BLaER1 (cell line): ENCODE measurements around the gene WDFY1.
"Not testable (repeated sequence)": the region's sequence is repeated elsewhere in the genome, so short reads cannot be mapped to it uniquely, and the experiment has no call there.

Source experiments
- H3K27ac ChIP-seq: shearing (Covaris generic); formaldehyde crosslinking; 2 replicates; pipeline ENCODE4 v1.8.1; 2022
- H3K27me3 ChIP-seq: shearing (Covaris generic); formaldehyde crosslinking; 2 replicates; pipeline ENCODE4 v1.8.1; 2022
- H3K36me3 ChIP-seq: shearing (Covaris generic); formaldehyde crosslinking; 2 replicates; pipeline ENCODE4 v1.8.1; 2022
- H3K4me1 ChIP-seq: shearing (Covaris generic); formaldehyde crosslinking; 2 replicates; pipeline ENCODE4 v1.8.1; 2022
- H3K4me2 ChIP-seq: shearing (Covaris generic); formaldehyde crosslinking; 2 replicates; pipeline ENCODE4 v1.8.1; 2022
- H3K4me3 ChIP-seq: shearing (Covaris generic); formaldehyde crosslinking; 2 replicates; pipeline ENCODE4 v1.8.1; 2022
- H3K9ac ChIP-seq: shearing (Covaris generic); formaldehyde crosslinking; 2 replicates; pipeline ENCODE4 v1.8.1; 2022
- H3K9me3 ChIP-seq: shearing (Covaris generic); formaldehyde crosslinking; 2 replicates; pipeline ENCODE4 v1.8.1; 2022
- H4K20me1 ChIP-seq: shearing (Covaris generic); formaldehyde crosslinking; 2 replicates; pipeline ENCODE4 v1.8.1; 2022
- Cebpa-rat ChIP-seq: shearing (Covaris generic); IDR thresholded peaks from 2 replicates; pipeline ENCODE4 v1.8.1; 2022

WDFY1 gene

DNA sequence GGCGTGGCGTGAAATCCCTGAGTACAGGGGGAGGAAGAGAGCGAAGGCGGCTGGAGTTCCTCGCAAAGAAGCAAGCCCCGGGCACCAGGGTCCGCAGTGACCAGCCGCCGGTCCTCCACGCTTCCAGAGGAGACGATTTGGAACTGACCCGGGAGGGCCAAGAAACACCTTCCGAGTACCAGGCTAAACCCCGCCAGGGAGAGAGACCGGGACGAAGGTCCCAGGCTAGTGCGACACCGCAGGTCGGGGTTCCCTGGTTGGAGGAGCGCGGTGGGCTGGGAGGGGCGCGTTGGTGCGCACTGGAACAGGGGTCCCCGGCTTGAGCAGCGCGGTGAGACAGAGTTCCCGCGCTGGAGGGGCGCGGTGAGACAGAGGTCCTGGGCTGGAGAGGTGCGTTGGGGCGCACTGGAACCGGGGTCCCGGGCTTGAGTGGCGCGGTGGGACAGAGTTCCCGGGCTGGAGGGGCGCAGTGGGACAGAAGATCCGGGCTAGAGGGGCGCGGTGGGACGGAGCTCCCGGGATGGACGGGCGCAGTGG lies 901 bp downstream of the WDFY1 start:
- peak overlapping the region; percentile 99 for H3K4me3 ChIP-seq
- peak overlapping the region; percentile 91 for H3K27ac ChIP-seq
- H4K20me1 ChIP-seq = peaks cover 17% of the 10 kb centered on the region; the same call in 1 of the 2 replicates
- no peaks in the 10 kb centered on the region for H3K27me3 ChIP-seq
- H3K9me3 ChIP-seq = peaks cover 23% of the 10 kb centered on the region
- H3K9ac ChIP-seq = peak overlapping the region; percentile 94
- TF ChIP-seq Cebpa-rat = no peak
- H3K4me2 ChIP-seq = peak overlapping the region; percentile 92
- H3K36me3 ChIP-seq = peaks cover 23% of the 10 kb centered on the region; the same call in 1 of the 2 replicates
- peaks cover 27% of the 10 kb centered on the region for H3K4me1 ChIP-seq

DNA sequence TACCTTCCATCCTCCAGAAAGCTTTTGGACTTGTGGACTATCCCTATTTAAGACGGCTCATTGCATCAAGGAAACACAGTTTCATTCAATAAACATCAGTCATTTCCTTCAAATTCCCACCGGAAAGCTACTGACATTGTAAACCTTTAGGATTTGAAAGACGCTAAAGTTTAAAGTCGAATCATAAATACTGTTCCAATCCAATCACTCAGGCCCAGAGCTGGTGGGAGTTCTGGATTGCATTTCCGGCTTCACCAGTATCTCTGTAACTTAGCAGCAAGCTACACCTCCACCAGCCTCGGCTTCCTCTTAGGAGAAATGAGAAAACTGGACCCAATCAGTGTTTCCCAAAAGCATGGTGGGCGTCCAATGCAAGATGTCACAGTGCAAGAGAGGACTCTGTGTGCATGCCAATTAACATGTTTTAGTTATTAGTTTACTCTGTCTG lies 1.6 kb downstream of the WDFY1 start:
- H3K4me2 ChIP-seq = peak overlapping the region; percentile 92
- H3K9me3 ChIP-seq = peaks cover 29% of the 10 kb centered on the region
- peaks cover 30% of the 10 kb centered on the region; the same call in 1 of the 2 replicates for H3K36me3 ChIP-seq
- peaks cover 23% of the 10 kb centered on the region; the same call in 1 of the 2 replicates for H4K20me1 ChIP-seq
- no peak for TF ChIP-seq Cebpa-rat
- no peaks in the 10 kb centered on the region for H3K27me3 ChIP-seq
- H3K9ac ChIP-seq = peak overlapping the region; percentile 94
- peak overlapping the region; percentile 99 for H3K4me3 ChIP-seq
- no peak overlapping the region for H3K27ac ChIP-seq
- H3K4me1 ChIP-seq = peaks cover 28% of the 10 kb centered on the region

DNA sequence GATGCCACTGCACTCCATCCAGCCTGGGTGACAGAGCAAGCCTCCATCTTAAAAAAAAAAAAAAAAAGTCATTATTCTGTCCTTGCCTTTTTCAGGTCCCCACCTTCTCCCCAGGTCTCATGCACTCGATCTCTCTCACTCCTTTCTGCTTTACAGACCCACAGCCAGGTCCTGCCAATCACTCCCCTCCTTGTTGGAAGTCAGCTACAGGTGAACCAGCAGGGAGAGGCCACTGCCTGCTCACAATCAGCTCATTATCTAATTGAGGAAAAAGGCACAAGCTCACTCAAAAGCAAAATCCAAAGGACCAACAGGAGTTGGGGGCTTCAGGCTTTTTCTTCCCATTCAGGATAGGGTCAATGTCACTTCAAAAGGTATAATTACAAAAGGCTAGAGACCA lies 2.0 kb downstream of the WDFY1 start:
- no peak overlapping the region for H3K27ac ChIP-seq
- peak overlapping the region; percentile 92 for H3K4me2 ChIP-seq
- no peak for TF ChIP-seq Cebpa-rat
- peaks cover 28% of the 10 kb centered on the region for H3K4me1 ChIP-seq
- H3K9ac ChIP-seq = no peak overlapping the region
- H4K20me1 ChIP-seq = peaks cover 26% of the 10 kb centered on the region
- H3K4me3 ChIP-seq = peak overlapping the region; percentile 99; the same call in 1 of the 2 replicates
- H3K9me3 ChIP-seq = peaks cover 30% of the 10 kb centered on the region
- peaks cover 30% of the 10 kb centered on the region; the same call in 1 of the 2 replicates for H3K36me3 ChIP-seq
- no peaks in the 10 kb centered on the region for H3K27me3 ChIP-seq

DNA sequence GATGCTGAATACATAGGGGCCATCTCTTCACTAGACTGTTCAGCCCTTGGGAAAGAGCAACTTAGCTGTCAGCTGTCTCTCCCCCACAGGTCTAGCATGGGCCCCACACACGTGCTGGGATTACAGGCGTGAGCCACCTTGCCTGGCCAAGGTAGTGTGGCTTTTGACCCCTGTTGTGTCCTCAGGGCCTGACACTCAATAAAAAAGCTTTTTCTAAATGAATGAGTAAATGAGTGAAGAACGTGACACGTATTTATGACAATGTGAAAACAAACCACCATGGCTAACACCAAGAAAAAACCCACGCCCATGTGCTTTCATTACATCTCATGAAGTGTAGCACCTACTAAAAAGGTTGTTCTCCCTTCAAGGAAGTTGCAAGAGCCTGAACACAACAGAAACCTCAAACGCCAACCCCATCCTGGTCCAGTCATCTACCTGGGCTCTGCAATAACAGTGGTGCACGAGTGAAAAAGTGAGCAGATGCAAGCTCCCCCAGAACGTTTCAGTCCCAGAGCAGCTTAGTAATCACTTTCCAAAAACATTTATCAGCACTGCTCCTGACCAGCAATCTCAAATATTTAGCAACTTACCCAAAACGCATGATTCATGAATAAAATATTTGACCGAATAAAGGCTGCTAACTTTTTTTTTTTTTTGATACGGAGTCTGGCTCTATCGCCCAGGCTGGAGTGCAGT lies 3.4 kb downstream of the WDFY1 start:
- Histone ChIP-seq H3K27me3 (no peaks in the 10 kb centered on the region), H3K36me3 (peaks cover 30% of the 10 kb centered on the region; the same call in 1 of the 2 replicates), H3K4me3 (no peak overlapping the region), H3K9ac (no peak overlapping the region), H4K20me1 (peaks cover 40% of the 10 kb centered on the region), H3K9me3 (peaks cover 30% of the 10 kb centered on the region), H3K4me2 (no peak overlapping the region), H3K27ac (no peak overlapping the region), H3K4me1 (peaks cover 28% of the 10 kb centered on the region)
- no peak for TF ChIP-seq Cebpa-rat

DNA sequence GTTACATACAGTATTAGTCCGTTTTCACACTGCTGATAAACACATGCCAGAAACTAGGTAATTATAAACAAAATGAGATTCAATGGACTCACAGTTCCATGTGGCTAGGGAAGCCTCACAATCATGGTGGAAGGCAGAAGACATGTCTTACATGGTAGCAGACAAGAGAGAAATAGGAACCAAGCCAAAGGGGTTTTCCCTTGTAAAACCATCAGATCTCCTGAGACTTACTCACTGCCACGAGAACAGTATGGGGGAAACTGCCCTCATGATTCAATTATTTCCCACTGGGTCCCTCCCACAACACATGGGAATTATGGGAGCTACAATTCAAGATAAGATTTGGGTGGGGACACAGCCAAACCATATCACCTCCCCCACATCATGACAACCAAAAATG lies 5.7 kb downstream of the WDFY1 start:
- H3K9me3 ChIP-seq = peaks cover 30% of the 10 kb centered on the region
- H3K27me3 ChIP-seq, H3K4me3 ChIP-seq, H3K27ac ChIP-seq, H3K4me2 ChIP-seq, H3K9ac ChIP-seq: not testable (repeated sequence)
- H4K20me1 ChIP-seq = peaks cover 53% of the 10 kb centered on the region
- H3K36me3 ChIP-seq = peaks cover 30% of the 10 kb centered on the region; the same call in 1 of the 2 replicates
- H3K4me1 ChIP-seq = peaks cover 20% of the 10 kb centered on the region

DNA sequence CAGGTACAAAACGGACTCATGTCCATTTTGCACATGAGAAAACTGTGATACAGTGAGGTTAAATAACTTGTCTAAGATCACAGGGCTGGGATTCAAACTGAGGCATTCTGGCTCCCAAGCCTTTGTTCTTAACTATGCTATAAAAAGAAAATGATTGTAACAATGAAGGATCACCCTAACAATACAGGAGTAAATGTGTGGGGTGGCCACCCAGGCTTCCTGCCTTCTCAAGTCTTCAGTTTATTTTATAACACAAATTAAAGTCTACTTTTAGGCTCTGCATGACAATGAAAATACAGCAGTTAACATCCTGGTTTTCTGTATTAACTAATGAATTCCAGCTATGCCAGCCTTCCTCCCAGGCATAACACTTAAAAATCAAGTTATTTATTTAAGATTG lies 7.6 kb downstream of the WDFY1 start:
- Histone ChIP-seq H3K27me3 (no peaks in the 10 kb centered on the region), H3K4me2 (no peak overlapping the region), H4K20me1 (peaks cover 42% of the 10 kb centered on the region), H3K9ac (no peak overlapping the region), H3K4me3 (no peak overlapping the region), H3K27ac (no peak overlapping the region), H3K36me3 (peaks cover 30% of the 10 kb centered on the region; the same call in 1 of the 2 replicates), H3K9me3 (peaks cover 30% of the 10 kb centered on the region), H3K4me1 (peaks cover 9% of the 10 kb centered on the region)
- TF ChIP-seq Cebpa-rat = no peak

DNA sequence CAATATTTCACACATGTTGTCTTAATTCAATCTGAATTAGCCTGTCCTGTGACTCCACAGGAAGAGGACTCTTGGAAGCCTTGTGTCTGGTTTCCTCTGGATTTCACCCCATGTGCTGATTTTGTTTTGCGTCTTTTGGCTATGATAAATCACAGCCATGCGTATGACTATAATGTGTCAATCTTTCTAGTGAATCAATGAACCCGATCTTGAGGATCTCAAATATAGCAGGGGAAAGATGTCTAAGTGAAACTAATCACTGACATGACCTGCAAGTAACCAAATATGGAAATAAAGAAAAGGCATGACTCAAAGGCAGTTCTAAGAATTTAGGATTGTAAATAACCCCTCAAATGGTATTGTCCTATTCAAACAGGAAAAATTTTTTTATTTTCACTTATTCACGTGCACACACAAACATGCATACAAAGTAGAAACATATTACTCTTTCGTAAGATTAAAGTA lies 8.2 kb downstream of the WDFY1 start:
- no peak for TF ChIP-seq Cebpa-rat
- Histone ChIP-seq H3K4me3 (no peak overlapping the region), H3K4me2 (no peak overlapping the region), H3K9ac (no peak overlapping the region), H3K36me3 (peaks cover 29% of the 10 kb centered on the region; the same call in 1 of the 2 replicates), H3K9me3 (peaks cover 30% of the 10 kb centered on the region), H3K27ac (no peak overlapping the region), H3K4me1 (peaks cover 9% of the 10 kb centered on the region), H3K27me3 (no peaks in the 10 kb centered on the region), H4K20me1 (peaks cover 42% of the 10 kb centered on the region)

DNA sequence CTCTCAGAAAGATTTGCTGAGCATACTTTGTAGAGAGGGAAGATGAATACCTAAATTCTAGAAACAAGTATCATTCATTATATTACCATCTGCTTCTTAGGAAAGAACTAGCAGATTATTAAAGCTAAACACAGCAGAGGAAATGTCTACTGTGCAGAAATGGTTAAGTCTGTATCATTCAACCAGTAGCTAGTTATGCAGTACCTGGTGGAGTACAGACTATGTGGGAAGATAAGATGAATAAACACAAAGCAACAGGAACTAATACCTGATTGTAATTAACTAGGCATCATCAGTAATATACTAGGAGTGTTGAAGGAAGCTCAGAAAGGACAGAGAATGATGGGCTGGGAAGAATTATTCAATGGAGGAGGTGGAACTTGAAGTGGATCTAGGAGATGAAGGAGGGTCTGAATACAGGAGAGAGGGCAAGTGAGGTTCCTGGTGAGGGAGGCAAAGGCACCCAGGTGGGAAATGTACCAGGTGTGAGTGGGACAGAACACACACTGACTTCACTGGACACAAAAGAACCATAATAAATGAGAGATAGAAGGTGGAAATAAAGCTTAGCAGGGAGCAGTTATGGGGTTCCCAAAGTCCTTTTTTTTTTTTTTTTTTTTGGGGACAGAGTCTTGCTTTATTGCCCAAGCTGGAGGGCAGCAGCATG lies 9.5 kb downstream of the WDFY1 start:
- H3K9ac ChIP-seq = no peak overlapping the region
- no peak overlapping the region for H3K27ac ChIP-seq
- peaks cover 10% of the 10 kb centered on the region for H3K4me1 ChIP-seq
- H4K20me1 ChIP-seq = peaks cover 39% of the 10 kb centered on the region
- H3K36me3 ChIP-seq = peaks cover 22% of the 10 kb centered on the region; the same call in 1 of the 2 replicates
- H3K4me2 ChIP-seq = no peak overlapping the region
- TF ChIP-seq Cebpa-rat = no peak
- H3K27me3 ChIP-seq = no peaks in the 10 kb centered on the region
- H3K4me3 ChIP-seq = no peak overlapping the region
- H3K9me3 ChIP-seq = peaks cover 21% of the 10 kb centered on the region

DNA sequence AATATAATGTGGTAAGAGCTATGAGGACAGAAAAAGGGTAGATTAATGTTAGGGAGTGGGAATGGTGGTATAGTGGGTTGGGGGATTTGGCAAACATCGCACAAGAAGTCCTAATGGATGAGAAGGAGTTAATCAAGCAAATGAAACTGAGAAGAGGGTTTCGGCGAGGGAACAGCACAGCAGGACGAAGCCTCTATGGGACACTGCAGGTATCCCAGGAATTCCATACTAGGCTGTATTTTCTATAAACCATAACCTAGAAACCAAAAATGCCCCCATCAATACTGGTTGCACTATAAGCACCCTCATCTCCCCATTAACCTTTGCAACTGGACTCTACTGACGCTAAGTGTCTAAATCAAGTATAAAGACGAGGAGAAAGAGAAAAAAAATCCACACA lies 10.3 kb downstream of the WDFY1 start:
- peaks cover 14% of the 10 kb centered on the region for H3K9me3 ChIP-seq
- no peak overlapping the region for H3K4me3 ChIP-seq
- H3K4me2 ChIP-seq = no peak overlapping the region
- peaks cover 45% of the 10 kb centered on the region for H4K20me1 ChIP-seq
- no peaks in the 10 kb centered on the region for H3K27me3 ChIP-seq
- H3K27ac ChIP-seq = no peak overlapping the region
- peaks cover 16% of the 10 kb centered on the region for H3K4me1 ChIP-seq
- peaks cover 19% of the 10 kb centered on the region; the same call in 1 of the 2 replicates for H3K36me3 ChIP-seq
- TF ChIP-seq Cebpa-rat = no peak
- no peak overlapping the region for H3K9ac ChIP-seq
